ENCODE results near the gene MAF. TPM values are rescaled to one million over a fixed set of nuclear protein-coding genes. Genes with fewer than 3 reads are reported as not detected.
A peak's percentile ranks its signal among the peaks of the same experiment; 100 is the strongest.

Gene MAF
- total and polyA plus RNA-seq, 2 of the 13 experiments (the other 11 are each of a cell fraction or from before 2014, with no cell fraction given) = 0.07 to 0.31 TPM

DNA sequence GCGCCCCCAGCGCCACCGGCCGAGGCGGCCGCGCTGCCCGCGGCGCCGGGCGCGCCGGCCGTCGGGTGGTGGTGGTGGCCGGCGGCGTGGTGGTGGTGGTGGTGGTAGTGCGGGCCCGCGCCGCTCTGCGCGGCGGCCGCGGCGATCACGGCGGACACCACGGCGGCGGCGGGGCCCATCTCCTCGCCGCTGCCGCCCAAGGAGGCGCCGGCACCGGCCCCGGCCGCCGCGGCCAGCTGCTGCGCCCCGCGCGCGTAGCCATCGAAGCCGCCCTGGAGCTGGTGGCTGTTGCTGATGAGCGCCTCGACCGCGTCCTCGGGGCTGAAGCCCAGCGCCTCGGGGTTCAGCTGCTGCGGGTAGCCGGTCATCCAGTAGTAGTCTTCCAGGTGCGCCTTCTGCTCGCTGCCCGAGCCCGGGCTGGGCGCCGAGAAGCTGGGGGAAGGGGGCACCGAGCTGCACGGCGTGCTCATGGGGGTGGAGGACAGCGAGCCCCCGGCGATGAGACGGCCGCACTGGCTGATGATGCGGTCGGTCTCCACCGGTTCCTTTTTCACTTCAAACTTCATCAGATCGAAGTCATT lies 1.2 kb downstream of the MAF start:
- BruUV-seq (replicated peaks) = no TSS peak
- 0% methylated on average over 2 of the region's 79 CpGs for WGBS (ENCODE audit: low lambda C conversion rate)
- no peak for FAIRE-seq
- peaks cover 28% of the 10 kb centered on the region for H3K4me1 ChIP-seq (ENCODE audit: insufficient read depth, low read length)
- H3K79me2 ChIP-seq (ENCODE audit: insufficient read depth, low read length) = no peaks in the 10 kb centered on the region
- no peak overlapping the region for H3K27ac ChIP-seq (ENCODE audit: extremely low read length, insufficient read depth, low read length)
- peak; percentile 3; the same call in 2 of the 3 replicates for ATAC-seq
- no peak for DNase-seq (ENCODE audit: low spot score)
- H3K9ac ChIP-seq (ENCODE audit: insufficient read depth, low read depth, low read length) = no peak overlapping the region
- H3K36me3 ChIP-seq (replicated peaks in 1 of 2; ENCODE audit: control insufficient read depth in 1 of 2, insufficient read depth in 2 of 2, low read length in 2 of 2) = no peaks in the 10 kb centered on the region
- ChIA-PET CTCF (ENCODE audit: low intra/inter-chr PET ratio, low total read pairs) (no interaction called here), POLR2A (no interaction called here)
- in situ Hi-C loops (cut with HindIII; ENCODE audit: extremely low pct_ligation_motif_present, low pct_unique_long_range_greater_than_20kb) = no loop called here
- H3K9me3 ChIP-seq (ENCODE audit: low read length) = no peaks in the 10 kb centered on the region
- H3K4me2 ChIP-seq (ENCODE audit: low read depth, low read length) = peak overlapping the region; percentile 45
- H4K20me1 ChIP-seq (ENCODE audit: insufficient read depth, low read length) = no peaks in the 10 kb centered on the region
- intact Hi-C loops (cut with micrococcal nuclease; ENCODE audit: unreplicated experiment) = no loop called here
- peak overlapping the region in 1 of 3 experiments; percentile 36; a peak in 1 of 6 replicates for H3K4me3 ChIP-seq (replicated peaks in 1 of 3; ENCODE audit: insufficient read depth in 1 of 3, low read depth in 2 of 3, low read length in 3 of 3)
- H3K27me3 ChIP-seq (ENCODE audit: control insufficient read depth in 1 of 2, insufficient read depth in 2 of 2, low read length in 2 of 2) = peaks cover 9 to 32% of the 10 kb centered on the region in 2 experiments
- H2AFZ ChIP-seq (ENCODE audit: low read length) = no peak overlapping the region
- TF ChIP-seq SP2 (CRISPR knock-in tag; IDR thresholded peaks at IDR 0.05) = no peak
- no peak for TF ChIP-seq NAIF1 (CRISPR knock-in tag; IDR thresholded peaks at IDR 0.05; ENCODE audit: borderline replicate concordance)
- TF ChIP-seq, protein P1, sequence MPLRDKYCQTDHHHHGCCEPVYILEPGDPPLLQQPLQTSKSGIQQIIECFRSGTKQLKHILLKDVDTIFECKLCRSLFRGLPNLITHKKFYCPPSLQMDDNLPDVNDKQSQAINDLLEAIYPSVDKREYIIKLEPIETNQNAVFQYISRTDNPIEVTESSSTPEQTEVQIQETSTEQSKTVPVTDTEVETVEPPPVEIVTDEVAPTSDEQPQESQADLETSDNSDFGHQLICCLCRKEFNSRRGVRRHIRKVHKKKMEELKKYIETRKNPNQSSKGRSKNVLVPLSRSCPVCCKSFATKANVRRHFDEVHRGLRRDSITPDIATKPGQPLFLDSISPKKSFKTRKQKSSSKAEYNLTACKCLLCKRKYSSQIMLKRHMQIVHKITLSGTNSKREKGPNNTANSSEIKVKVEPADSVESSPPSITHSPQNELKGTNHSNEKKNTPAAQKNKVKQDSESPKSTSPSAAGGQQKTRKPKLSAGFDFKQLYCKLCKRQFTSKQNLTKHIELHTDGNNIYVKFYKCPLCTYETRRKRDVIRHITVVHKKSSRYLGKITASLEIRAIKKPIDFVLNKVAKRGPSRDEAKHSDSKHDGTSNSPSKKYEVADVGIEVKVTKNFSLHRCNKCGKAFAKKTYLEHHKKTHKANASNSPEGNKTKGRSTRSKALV (CRISPR knock-in tag; IDR thresholded peaks at IDR 0.05) = peak; percentile 95
- TF ChIP-seq, protein P2, sequence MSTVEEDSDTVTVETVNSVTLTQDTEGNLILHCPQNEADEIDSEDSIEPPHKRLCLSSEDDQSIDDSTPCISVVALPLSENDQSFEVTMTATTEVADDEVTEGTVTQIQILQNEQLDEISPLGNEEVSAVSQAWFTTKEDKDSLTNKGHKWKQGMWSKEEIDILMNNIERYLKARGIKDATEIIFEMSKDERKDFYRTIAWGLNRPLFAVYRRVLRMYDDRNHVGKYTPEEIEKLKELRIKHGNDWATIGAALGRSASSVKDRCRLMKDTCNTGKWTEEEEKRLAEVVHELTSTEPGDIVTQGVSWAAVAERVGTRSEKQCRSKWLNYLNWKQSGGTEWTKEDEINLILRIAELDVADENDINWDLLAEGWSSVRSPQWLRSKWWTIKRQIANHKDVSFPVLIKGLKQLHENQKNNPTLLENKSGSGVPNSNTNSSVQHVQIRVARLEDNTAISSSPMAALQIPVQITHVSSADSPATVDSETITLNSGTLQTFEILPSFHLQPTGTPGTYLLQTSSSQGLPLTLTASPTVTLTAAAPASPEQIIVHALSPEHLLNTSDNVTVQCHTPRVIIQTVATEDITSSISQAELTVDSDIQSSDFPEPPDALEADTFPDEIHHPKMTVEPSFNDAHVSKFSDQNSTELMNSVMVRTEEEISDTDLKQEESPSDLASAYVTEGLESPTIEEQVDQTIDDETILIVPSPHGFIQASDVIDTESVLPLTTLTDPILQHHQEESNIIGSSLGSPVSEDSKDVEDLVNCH (CRISPR knock-in tag; IDR thresholded peaks at IDR 0.05) = no peak
- TF ChIP-seq NFE2 (CRISPR knock-in tag; IDR thresholded peaks at IDR 0.05) = no peak
- TF ChIP-seq KAT8 (CRISPR knock-in tag; IDR thresholded peaks at IDR 0.05) = no peak
- no peak for TF ChIP-seq ZNF546 (CRISPR knock-in tag; conservative IDR thresholded peaks at IDR 0.05)
- TF ChIP-seq CBFB (CRISPR knock-in tag; IDR thresholded peaks at IDR 0.05) = no peak
- TF ChIP-seq ISX (CRISPR knock-in tag; conservative IDR thresholded peaks at IDR 0.05) = no peak
- TF ChIP-seq, protein P3, sequence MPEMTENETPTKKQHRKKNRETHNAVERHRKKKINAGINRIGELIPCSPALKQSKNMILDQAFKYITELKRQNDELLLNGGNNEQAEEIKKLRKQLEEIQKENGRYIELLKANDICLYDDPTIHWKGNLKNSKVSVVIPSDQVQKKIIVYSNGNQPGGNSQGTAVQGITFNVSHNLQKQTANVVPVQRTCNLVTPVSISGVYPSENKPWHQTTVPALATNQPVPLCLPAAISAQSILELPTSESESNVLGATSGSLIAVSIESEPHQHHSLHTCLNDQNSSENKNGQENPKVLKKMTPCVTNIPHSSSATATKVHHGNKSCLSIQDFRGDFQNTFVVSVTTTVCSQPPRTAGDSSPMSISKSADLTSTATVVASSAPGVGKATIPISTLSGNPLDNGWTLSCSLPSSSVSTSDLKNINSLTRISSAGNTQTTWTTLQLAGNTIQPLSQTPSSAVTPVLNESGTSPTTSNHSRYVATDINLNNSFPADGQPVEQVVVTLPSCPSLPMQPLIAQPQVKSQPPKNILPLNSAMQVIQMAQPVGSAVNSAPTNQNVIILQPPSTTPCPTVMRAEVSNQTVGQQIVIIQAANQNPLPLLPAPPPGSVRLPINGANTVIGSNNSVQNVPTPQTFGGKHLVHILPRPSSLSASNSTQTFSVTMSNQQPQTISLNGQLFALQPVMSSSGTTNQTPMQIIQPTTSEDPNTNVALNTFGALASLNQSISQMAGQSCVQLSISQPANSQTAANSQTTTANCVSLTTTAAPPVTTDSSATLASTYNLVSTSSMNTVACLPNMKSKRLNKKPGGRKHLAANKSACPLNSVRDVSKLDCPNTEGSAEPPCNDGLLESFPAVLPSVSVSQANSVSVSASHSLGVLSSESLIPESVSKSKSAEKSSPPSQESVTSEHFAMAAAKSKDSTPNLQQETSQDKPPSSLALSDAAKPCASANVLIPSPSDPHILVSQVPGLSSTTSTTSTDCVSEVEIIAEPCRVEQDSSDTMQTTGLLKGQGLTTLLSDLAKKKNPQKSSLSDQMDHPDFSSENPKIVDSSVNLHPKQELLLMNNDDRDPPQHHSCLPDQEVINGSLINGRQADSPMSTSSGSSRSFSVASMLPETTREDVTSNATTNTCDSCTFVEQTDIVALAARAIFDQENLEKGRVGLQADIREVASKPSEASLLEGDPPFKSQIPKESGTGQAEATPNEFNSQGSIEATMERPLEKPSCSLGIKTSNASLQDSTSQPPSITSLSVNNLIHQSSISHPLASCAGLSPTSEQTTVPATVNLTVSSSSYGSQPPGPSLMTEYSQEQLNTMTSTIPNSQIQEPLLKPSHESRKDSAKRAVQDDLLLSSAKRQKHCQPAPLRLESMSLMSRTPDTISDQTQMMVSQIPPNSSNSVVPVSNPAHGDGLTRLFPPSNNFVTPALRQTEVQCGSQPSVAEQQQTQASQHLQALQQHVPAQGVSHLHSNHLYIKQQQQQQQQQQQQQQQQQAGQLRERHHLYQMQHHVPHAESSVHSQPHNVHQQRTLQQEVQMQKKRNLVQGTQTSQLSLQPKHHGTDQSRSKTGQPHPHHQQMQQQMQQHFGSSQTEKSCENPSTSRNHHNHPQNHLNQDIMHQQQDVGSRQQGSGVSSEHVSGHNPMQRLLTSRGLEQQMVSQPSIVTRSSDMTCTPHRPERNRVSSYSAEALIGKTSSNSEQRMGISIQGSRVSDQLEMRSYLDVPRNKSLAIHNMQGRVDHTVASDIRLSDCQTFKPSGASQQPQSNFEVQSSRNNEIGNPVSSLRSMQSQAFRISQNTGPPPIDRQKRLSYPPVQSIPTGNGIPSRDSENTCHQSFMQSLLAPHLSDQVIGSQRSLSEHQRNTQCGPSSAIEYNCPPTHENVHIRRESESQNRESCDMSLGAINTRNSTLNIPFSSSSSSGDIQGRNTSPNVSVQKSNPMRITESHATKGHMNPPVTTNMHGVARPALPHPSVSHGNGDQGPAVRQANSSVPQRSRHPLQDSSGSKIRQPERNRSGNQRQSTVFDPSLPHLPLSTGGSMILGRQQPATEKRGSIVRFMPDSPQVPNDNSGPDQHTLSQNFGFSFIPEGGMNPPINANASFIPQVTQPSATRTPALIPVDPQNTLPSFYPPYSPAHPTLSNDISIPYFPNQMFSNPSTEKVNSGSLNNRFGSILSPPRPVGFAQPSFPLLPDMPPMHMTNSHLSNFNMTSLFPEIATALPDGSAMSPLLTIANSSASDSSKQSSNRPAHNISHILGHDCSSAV (CRISPR knock-in tag; IDR thresholded peaks at IDR 0.05; ENCODE audit: borderline replicate concordance) = no peak
- no peak for TF ChIP-seq ZFP36L2 (CRISPR knock-in tag; IDR thresholded peaks at IDR 0.05)
- no peak for TF ChIP-seq ARNT (IDR thresholded peaks at IDR 0.05)
- no peak for TF ChIP-seq ZFP90 (CRISPR knock-in tag; IDR thresholded peaks at IDR 0.05; ENCODE audit: borderline replicate concordance)
